HL-60/S4 treated with phorbol 12-myristate 13-acetate at 8.2 ng/mL for 4 days and 3 days (cell line): ENCODE results near the gene CCDC159.

Experiments
- in situ Hi-C: fragments of 300-500 bp; cut with MboI; formaldehyde crosslinking; loops from 2 replicates; pipeline ENCODE4 v1.15.0; 2022; ENCODE audit warnings: low sequenced_read_pairs

CCDC159 gene

GRCh38 chr19:11387162-11388034, 41.1 kb downstream of the CCDC159 start:
- in situ Hi-C loops: no loop called here

GRCh38 chr19:11390359-11390758, 44.0 kb downstream of the CCDC159 start:
- in situ Hi-C loops: no loop called here

- in situ Hi-C loops: no loop called here
These were observed 44.8 kb downstream of the CCDC159 start for GRCh38 chr19:11390933-11391680.

GRCh38 chr19:11397089-11397610, 50.8 kb downstream of the CCDC159 start:
- in situ Hi-C loops: no loop called here

GRCh38 chr19:11399667-11400066, 53.3 kb downstream of the CCDC159 start:
- in situ Hi-C loops: no loop called here

- in situ Hi-C loops: no loop called here
These were observed 54.5 kb downstream of the CCDC159 start for GRCh38 chr19:11400798-11401197.

GRCh38 chr19:11401808-11402543, 55.7 kb downstream of the CCDC159 start:
- in situ Hi-C loops: no loop called here
